Esophagus muscularis mucosa (tissue), 4 donors: ENCODE data around the gene MAGI1.

ENCODE experiments used
- EP300 ChIP-seq: sonication (generic); formaldehyde crosslinking; IDR thresholded peaks from one replicate; pipeline ENCODE4 v1.6.1; 2017; ENCODE audit warnings: antibody characterized with exemption
- POLR2A ChIP-seq: fragments of 450-650 bp; IDR thresholded peaks from one replicate; pipeline ENCODE4 v1.6.1; 2017; ENCODE audit warnings: antibody characterized with exemption, moderate library complexity, mild to moderate bottlenecking, low read depth
- POLR2AphosphoS5 ChIP-seq, 2 donors: sonication (generic); formaldehyde crosslinking; IDR thresholded peaks; one replicate each; pipeline ENCODE4 v1.6.1; 2017; ENCODE audit warnings: antibody characterized with exemption in 2 of 2
- TF ChIP-seq, protein P1 (sequence below), 3 experiments: fragments of 200-600 bp in 2 of 3; fragments of 450-650 bp in 1 of 3; sonication (generic) in 2 of 3; IDR thresholded peaks; one replicate each; pipeline ENCODE4 v1.5.1; 2017 to 2019; ENCODE audit warnings: antibody characterized with exemption in 3 of 3, mild to moderate bottlenecking in 2 of 3, moderate library complexity in 1 of 3

DNA sequence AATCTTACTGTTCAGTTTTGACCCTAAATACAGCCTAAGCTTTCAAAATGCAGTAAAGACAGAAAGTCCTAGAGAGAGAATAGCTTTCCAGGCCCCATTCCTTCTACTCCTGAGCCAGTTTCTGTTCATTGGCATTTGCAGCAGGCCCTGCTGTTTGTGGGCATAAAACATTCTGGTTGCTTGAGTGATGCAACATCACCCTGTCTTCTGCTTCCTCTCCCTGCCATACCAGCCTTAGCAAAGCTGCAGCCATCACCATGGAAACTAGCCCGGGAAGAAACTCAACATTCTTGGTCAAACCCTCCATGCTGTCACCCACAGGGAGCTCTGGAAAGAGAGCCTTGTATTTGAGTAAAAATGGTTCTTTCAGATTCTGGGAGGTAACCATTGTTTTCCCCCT is 325.7 kb downstream of the MAGI1 start:
- TF ChIP-seq EP300 (no peak), POLR2A (no peak), POLR2AphosphoS5 (IDR thresholded peaks at IDR 0.05) (no peak)
- TF ChIP-seq, protein P1, sequence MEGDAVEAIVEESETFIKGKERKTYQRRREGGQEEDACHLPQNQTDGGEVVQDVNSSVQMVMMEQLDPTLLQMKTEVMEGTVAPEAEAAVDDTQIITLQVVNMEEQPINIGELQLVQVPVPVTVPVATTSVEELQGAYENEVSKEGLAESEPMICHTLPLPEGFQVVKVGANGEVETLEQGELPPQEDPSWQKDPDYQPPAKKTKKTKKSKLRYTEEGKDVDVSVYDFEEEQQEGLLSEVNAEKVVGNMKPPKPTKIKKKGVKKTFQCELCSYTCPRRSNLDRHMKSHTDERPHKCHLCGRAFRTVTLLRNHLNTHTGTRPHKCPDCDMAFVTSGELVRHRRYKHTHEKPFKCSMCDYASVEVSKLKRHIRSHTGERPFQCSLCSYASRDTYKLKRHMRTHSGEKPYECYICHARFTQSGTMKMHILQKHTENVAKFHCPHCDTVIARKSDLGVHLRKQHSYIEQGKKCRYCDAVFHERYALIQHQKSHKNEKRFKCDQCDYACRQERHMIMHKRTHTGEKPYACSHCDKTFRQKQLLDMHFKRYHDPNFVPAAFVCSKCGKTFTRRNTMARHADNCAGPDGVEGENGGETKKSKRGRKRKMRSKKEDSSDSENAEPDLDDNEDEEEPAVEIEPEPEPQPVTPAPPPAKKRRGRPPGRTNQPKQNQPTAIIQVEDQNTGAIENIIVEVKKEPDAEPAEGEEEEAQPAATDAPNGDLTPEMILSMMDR (IDR thresholded peaks at IDR 0.05), result no peak
